Germinal center (tissue), 1 donor: Measurements from ENCODE around the gene USE1.

Experiments
- DNase-seq: peaks from one replicate; pipeline ENCODE4 v3.0.0; 2012; ENCODE audit warnings: mixed read lengths, low spot score

The USE1 gene

DNA sequence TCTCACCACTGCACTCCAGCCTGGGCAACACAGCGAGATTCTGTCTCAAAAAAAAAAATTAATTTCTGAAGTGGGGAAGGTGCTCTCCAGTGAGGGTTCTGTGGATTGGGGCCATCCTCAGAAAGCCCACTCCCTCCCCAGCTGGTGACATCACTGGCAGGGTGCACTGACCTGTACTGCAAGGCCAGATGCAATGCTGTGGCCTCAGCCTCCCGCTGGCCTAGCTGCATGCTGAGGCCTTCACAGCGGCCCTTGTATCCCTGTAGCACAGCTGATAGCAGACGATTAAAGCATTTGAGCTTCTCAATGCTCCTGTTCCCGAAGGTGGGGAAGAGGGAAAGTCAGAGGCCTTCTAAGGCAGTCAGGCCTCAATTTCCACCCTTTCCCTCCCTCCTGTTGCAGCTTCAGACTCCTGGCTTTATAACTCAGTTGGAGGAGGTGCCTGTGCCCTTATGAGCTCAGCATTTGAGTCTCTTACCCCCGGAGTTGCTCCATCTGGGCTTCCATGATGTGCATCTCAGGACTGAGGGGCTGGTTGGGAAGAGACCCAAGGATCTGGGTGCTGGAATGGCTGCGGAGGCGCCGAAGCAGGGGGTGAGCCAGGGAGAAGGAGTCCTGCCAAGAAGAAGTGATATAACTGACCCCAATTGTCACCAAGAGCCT, 44.1 kb downstream of the USE1 start:
- DNase-seq: no peak

DNA sequence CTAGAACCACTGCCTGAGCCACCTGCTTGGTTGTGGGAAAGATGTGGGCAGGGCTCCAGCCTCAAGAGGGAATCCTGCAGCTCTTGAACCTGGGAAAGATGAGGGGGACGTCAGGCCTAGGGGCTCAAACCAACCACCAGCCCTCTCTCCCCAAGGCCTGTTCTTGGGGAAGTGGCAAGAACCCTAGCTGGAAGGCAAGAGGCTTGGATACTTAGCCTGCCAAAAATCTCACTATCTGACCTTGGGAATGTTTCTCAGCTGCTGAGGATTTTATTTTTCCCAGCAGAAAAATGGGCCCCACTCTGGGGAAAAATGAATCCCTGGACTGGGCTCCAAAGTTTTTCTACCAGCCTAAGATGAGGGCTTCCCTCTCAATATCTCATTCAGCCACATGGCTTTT, 44.8 kb downstream of the USE1 start:
- no peak for DNase-seq

DNA sequence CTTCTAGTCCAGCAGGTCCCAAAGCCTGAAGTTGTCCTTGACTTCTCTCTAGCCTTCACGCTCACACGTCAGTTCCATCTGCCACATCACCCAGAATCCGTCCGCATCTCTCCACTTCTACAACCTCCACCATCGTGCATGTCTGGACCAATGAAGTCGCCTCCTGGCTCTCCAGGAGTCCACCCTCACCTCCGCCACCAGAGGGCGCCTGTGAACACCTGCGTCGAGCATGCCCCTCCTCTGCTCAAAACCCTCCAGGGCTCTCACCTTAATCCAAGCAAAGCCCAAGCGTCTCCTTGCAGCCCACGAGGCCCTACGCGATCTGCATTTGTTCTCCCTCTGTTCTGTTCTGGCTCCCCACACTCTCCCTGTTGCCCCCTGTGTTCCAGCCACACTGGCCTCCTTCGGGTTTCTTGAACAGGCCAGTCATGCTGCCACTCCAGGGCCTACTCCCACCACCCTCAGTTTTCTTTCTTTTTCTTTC, 45.7 kb downstream of the USE1 start:
- peak; percentile 92 for DNase-seq

DNA sequence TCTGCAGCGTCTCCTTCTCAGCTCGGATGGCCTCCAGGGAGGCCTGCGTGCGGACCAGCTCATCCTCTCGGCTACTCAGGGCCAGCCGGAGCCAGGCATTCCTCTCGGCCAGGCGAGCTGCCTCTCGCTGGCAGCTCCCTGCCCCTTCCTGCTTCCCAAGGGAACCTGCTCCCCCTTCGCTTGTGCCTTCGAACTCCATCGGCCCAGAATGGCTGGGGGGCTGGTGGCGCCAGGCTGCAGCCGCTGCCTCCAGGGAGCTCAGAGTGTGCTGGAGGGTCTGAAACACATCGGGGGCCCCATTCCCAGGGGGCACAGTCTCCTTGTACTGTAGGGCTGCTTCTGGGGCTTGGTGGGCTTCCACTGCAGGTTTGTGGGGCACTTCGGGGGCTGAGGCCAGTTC, 47.4 kb downstream of the USE1 start:
- no peak for DNase-seq

DNA sequence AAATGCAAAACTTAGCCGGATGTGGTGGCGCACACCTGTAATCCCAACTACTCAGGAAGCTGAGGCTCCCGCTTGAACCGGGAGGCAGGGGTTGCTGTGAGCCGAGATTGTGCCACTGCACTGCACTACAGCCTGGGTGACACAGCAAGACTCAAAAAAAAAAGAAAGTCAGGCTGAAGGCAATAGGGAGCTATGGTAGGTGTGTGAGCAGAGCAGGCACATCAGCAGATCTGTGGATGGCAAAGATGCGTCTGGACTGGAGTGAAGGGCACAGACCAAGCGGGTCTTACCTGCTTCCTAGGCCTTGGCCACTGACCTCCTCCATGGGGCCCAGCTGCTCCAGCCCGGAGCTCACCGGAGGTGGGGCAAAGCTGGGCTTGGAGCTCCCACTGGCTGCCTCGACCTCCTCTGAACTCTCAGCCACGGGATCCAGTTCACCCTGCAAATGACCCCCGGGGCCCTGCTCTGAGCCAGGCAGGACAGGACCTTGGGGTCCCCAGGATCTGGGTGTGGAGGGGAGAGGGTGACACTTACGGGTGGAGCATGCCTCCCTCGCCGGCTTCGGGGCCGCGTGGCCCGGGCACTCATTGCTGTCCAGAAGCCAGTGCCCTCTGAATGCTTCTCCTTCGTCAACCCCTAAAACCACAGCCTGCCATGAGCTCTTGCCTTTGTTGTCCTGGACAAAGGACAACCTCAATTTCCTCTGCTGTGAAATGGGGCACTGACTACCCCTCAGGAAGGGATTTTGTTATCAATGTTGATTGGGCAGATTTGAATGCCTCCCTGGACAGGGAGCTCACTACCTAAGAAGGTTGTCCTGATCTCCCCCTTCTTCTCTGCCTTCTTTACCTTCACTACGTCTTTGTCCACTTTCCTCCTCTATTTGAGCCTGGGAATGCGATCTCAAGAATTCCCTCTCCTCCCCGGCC, 48.8 kb downstream of the USE1 start:
- DNase-seq: no peak

DNA sequence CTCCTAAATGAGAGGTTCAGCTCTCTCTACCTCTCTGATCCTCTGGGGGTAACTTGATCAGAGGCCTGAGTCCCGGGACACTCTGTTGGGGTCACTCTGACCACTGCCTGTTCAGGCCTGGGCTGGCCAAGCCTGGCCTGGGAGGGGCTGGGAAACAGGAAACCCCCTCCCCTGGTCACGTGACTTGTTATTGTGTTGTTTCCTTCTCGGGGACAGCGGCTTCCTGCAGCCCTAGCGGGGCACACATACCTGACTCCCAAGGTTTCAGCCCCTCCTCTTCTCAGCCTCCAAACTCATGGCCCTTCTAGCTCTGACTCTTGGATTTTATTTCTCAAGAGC, 49.5 kb downstream of the USE1 start, which contains the start of gene USHBP1:
TSS of gene USHBP1 (minus strand) at position 105 of the 339 bp plus-strand sequence. CDS start 446 bp downstream, outside the sequence.
- no peak for DNase-seq

DNA sequence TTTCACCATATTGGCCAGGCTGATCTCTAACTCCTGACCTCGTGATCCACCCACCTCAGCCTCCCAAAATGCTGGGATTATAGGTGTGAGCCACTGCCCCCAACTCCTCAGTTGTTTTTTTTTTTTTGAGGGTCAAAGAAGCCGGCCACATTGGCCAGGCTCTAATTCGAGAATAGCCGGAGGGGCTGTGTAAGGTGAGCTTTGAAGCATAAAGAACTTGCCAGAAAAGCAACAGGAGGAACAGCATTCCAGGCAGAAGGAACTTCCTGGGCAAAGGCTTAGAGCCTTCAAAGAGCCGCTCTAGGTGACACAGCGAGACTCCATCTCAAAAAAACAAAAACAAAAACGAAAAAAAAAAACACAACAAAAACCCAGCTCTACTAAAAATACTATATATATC, 50.9 kb downstream of the USE1 start:
- DNase-seq: no peak

DNA sequence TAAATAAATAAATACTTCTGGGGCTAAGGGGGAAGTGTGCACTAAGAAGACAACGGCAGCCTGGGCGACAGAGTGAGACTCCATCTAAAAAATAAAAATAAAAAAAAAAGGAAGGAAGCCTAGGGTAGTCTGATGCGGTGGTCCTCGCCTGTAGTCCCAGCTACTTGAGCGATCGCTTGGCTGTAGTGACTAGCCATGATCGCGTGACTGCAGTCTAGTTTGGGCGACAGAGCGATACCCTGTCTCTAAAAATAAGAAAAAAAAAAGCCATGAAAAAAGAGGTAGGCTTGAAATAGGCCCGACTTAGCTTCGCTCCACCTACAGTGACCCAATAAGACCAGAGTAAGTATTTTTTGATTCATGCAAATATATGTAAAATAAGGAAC, 51.4 kb downstream of the USE1 start:
- DNase-seq: no peak

DNA sequence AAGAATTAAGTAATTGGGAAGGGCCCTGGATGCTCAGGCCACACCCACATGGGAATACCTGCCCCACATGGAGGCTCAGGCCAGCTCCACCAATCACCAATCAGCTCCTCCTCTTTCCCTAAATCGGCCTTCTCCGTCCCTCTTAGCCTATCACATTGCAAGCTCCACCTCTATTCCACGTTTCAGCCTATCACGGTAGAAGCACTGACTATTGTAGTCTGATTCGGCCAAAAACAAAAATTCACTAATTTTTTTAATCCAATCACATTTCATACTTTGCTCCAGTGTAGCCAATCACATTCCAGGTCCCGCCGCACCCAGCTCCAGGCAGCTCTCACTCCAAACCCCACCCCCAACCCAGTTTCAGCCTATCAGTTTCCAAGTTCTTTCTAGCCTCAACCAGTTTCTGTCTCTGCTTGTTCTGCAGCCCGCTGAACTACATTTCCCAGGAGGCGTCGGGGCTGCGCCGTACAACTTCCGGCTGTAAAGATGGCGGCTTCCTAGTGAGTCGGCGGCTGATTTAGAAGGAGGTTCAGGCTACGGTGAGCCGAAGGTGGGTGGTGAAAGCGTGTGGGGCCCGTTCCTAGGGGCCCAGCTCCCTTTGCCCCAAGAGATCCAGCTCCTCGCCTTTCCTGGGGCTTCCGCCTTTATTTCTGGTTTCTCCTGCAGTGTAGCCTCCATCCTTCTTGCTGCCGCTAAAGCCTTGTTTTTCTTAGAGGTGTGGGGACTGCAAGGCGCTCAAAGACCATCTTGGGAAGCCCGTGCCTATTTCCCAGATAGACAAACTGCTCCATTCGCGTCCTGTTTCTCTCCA, 52.0 kb downstream of the USE1 start, which contains the start of gene BABAM1:
TSS of gene BABAM1 (plus strand) at position 469 of the 814 bp plus-strand sequence. CDS start 1,364 bp downstream, outside the sequence.
- peak; percentile 99 for DNase-seq

DNA sequence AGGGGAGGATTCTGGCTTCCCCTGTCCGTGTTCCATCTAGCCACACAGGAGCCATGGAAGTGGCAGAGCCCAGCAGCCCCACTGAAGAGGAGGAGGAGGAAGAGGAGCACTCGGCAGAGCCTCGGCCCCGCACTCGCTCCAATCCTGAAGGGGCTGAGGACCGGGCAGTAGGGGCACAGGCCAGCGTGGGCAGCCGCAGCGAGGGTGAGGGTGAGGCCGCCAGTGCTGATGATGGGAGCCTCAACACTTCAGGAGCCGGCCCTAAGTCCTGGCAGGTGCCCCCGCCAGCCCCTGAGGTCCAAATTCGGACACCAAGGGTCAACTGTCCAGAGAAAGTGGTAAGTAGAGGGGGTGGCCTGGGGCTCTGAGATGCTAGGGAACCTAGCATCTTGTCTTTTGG, 53.6 kb downstream of the USE1 start:
- DNase-seq: no peak
